Activated effector memory CD4-positive, alpha-beta T cell treated with Interleukin-2 at 50 U/mL for 16 hours (primary cell): Measurements from ENCODE around the gene CYTH1.
"Not testable (repeated sequence)": the region's sequence is repeated elsewhere in the genome, so short reads cannot be mapped to it uniquely, and the experiment has no call there.

Source experiments
- DNase-seq: peaks from one replicate; pipeline ENCODE4 v3.0.0-alpha.2; 2020

CYTH1 gene

GRCh38 chr17:78785011-78785662, 3.1 kb upstream of the CYTH1 start:
- no peak for DNase-seq

GRCh38 chr17:78784352-78784751, 2.3 kb upstream of the CYTH1 start:
- no peak for DNase-seq

- no peak for DNase-seq
These were observed 1.7 kb upstream of the CYTH1 start for GRCh38 chr17:78783711-78784324.

- no peak for DNase-seq
These were observed 775 bp downstream of the CYTH1 start for GRCh38 chr17:78781104-78781892.

- DNase-seq = no peak
These were observed 1.7 kb downstream of the CYTH1 start for GRCh38 chr17:78780335-78780734.

- DNase-seq = peak; percentile 58
These were observed 2.2 kb downstream of the CYTH1 start for GRCh38 chr17:78779850-78780249.

- not testable (repeated sequence) for DNase-seq
These were observed 2.8 kb downstream of the CYTH1 start for GRCh38 chr17:78779286-78779651.

- no peak for DNase-seq
These were observed 4.2 kb downstream of the CYTH1 start for GRCh38 chr17:78777881-78778280.

- peak; percentile 51 for DNase-seq
These were observed 7.0 kb downstream of the CYTH1 start for GRCh38 chr17:78774956-78775571.

- DNase-seq = no peak
These were observed 7.6 kb downstream of the CYTH1 start for GRCh38 chr17:78774453-78774852.

GRCh38 chr17:78771758-78772382, 10.2 kb downstream of the CYTH1 start:
- no peak for DNase-seq

GRCh38 chr17:78769196-78769773, 12.8 kb downstream of the CYTH1 start:
- DNase-seq = no peak

- no peak for DNase-seq
These were observed 14.3 kb downstream of the CYTH1 start for GRCh38 chr17:78767806-78768205.

GRCh38 chr17:78766743-78767294, 15.3 kb downstream of the CYTH1 start:
- no peak for DNase-seq

GRCh38 chr17:78766225-78766624, 15.8 kb downstream of the CYTH1 start:
- no peak for DNase-seq

GRCh38 chr17:78765821-78766220, 16.3 kb downstream of the CYTH1 start:
- no peak for DNase-seq

- DNase-seq = no peak
These were observed 17.2 kb downstream of the CYTH1 start for GRCh38 chr17:78764871-78765270.

- DNase-seq = no peak
These were observed 18.5 kb downstream of the CYTH1 start for GRCh38 chr17:78763561-78763960.

GRCh38 chr17:78761789-78762406, 20.2 kb downstream of the CYTH1 start:
- no peak for DNase-seq

GRCh38 chr17:78759969-78760352, 22.1 kb downstream of the CYTH1 start:
- DNase-seq = no peak

GRCh38 chr17:78759203-78759968, 22.7 kb downstream of the CYTH1 start:
- DNase-seq = peak; percentile 63
